NCI-H748 treated with DMSO at 0.1 percent for 48 hours (cell line): ENCODE results near the gene SPDYE5.
"Not testable (repeated sequence)": the region's sequence is repeated elsewhere in the genome, so short reads cannot be mapped to it uniquely, and the experiment has no call there.

Source experiments
- DNase-seq: peaks from one replicate; lab custom pipeline; 2025; lab: John Stamatoyannopoulos, UW

The SPDYE5 gene, protein sequence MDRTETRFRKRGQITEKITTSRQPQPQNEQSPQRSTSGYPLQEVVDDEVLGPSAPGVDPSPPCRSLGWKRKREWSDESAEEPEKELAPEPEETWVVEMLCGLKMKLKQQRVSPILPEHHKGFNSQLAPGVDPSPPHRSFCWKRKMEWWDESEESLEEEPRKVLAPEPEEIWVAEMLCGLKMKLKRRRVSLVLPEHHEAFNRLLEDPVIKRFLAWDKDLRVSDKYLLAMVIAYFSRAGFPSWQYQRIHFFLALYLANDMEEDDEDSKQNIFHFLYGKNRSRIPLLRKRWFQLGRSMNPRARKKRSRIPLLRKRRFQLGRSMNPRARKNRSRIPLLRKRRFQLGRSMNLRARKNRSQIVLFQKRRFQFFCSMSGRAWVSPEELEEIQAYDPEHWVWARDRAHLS

DNA sequence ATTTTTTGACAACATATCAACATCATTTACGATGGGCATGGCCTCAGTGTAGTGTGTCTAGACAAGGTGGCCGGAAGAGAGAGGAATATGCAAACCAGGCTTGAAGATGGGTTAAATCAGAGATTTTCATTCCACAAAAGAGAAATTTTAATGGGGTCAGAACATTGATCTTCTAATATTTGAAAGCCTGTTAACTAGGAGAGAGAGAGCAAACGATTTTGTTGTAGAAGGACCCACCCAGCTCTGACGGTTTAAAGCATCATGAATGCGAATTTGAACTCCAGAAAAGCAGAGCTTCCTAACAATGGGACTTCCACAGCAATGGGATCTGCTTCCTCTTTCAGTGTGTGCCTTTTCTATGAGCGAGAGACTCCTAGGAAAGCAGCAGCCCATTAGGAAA is at the start of gene SPDYE5:
SPDYE5 (plus strand) TSS at position 301 of the 400 bp plus-strand sequence. CDS start 1,728 bp downstream, outside the sequence.
- not testable (repeated sequence) for DNase-seq

DNA sequence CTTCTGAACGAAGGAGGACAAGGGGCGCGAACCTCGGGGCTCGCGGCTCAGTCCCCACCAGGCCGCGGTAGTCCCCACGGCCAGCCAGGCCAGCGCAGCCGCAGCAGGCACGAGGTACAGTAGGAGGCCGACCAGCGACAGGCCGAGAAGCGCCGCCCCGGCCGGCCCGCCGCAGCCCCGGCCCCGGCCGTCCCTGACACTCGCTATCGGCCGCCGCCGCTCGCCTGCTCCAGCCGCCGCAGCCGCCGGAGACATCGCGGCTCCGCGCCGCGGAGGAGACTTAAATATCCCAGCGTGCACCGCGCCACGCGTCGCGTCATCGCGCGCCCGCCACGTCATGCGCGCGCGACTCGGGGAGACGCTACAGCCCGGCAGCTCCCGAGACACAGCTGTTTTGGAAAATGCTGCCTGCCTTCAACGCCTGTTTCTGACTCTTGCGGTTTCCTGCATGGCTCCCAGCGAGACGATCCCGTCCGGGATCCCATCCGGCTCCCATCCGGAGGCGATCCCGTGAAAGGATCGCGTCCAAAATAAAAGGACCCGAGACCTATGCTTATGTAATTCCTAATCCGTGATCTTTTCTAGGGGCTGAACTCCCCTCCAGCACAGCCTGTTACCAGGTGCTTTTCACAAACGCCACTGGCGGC is 49.5 kb upstream of the SPDYE5 start:
- not testable (repeated sequence) for DNase-seq

DNA sequence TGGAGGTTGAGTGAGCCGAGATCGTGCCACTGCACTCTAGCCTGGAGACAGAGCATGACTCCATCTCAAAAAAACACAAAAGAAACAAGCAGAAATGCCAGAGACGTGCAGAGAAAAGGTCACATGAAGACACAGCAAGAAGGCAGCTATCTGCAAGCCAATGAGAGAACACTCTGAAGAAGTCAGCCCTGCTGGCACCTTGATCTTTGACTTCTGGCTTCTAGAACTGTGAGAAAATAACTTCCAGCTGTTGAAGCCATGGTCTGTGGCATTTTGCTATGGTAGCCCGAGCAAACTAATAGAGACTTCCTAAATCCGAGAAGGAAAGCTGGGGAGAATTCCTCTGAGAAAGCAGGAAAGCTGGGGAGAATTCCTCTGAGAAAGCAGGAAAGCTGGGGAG is 42.2 kb upstream of the SPDYE5 start:
- not testable (repeated sequence) for DNase-seq

DNA sequence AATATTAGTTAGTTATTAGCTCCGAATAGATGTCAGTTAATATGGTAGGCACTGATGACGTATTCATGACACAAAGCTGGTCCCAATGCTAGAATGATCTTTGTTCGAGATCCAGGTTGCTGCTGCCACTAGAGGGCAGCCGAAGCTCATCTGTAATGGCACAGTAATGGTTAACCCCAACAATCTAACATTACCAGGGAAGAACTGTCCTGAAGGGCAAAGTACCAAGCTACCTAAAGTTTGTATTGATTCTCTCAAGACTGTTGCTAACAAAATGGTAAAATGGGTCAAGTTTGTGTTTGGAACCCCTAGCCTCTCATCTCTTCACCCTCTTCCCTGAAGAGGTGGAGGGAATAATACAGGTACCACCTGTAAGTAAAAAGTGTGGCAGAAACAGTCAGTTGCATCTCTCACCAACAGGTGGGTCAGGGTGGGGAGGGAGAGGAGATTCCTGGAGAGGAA is 39.6 kb upstream of the SPDYE5 start:
- not testable (repeated sequence) for DNase-seq

DNA sequence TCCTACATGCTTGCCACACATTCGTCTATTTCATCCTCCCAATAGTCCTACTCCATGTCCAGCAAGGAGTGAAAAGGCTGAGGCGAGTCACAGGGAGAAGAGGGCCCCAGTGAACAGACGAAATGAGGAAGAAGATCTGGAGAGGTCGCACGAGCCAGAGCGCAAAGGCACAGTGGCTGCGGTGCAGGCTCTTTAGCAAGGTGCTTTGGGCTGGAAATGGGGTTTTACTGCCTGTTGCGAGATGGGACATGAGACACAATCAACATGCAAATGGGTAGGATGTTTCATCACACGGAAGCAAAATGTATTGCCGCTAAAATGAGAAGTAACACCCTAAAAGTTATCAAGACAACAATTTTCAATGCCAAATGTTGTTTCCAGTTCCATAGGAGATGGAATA is 35.7 kb upstream of the SPDYE5 start:
- DNase-seq, result not testable (repeated sequence)

DNA sequence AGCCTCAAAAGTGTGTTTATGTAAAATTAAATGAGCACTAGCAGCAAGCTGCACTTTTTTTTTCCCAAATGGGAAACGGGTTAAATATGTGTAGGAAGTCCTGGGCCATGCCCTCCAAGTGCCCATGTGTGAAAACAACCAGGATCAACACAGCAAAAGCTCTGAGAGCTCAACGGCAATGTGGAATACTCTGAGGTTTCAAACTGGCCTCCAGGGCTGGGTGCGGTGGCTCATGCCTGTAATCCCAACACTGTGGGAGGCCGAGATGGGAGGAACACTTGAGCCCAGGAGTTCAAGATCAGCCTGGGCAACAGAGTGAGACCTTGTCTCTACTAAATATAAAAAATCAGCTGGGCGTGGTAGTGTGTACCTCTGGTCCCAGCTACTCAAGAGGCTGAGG is 34.1 kb upstream of the SPDYE5 start:
- DNase-seq, result not testable (repeated sequence)

DNA sequence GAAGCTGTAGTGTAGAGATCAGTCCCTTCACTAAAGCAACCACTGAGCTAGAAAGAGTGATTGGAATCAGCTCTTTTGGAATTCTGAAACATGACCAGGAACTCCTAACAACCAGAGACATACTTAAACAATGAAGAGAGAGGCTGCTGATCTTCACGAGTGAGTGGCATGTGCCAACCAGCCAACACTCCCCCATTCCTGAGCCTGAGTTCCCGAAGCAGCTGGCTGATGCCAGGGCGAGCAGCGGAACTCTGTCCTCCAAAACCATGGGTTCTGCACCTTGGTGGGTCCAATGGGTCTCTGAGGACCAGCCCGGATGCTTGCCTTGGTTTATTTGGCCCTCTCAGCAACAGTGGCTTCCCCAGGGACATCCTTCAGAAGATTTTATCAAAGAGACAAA is 31.6 kb upstream of the SPDYE5 start:
- not testable (repeated sequence) for DNase-seq

DNA sequence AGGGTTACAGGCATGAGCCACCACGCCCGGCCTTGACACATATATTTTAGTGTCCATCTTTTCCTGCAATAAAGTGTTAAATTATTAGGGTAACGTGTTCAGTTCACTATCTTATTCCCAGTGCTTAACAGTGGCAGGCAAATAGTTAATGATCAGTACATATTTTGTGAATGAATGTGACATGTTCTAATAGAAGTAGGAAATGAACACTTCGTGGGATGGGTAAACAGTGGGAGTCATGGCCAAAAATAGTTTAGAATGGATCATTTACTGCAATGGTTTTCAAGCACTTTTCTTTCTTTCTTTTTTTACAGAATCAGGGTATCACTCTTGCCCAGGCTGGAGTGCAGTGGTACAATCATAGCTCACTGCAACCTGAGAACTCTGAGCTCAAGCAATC is 22.0 kb upstream of the SPDYE5 start:
- DNase-seq, result not testable (repeated sequence)

DNA sequence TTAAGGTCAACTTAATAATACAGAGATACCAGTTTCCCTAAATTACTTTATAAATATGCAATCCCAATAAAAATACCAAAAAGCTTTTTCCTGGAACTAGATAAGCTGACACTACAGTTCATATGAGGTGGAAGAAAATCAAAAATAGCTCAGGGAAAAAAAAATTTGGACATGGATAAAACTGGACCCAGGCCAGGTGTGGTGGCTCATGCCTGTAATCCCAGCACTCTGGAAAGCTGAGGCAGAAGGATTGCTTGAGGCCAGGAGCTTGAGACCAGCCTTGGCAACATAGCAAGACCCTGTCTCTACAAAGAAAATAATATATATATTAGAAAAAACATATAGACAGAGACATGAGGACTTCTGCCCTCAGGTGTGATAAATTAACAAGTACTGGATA is 14.7 kb upstream of the SPDYE5 start:
- not testable (repeated sequence) for DNase-seq

DNA sequence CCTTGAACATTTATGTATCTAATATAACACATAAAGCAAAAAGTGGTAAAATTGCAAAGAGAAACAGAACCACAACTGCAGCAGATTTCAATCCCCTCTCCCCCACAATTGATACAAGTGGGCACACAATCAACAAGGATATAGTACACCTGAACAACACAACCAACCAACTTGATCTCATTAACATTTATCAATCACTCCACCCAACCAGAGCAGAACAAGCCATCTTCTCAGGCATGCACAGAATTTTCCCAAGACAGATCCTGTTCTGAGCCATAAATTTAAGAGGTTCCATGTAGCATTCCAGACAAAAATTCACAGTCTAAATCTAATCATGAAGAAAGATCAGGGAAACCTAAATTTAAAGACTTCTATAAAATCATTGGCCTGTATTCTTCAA is 11.8 kb upstream of the SPDYE5 start:
- not testable (repeated sequence) for DNase-seq

DNA sequence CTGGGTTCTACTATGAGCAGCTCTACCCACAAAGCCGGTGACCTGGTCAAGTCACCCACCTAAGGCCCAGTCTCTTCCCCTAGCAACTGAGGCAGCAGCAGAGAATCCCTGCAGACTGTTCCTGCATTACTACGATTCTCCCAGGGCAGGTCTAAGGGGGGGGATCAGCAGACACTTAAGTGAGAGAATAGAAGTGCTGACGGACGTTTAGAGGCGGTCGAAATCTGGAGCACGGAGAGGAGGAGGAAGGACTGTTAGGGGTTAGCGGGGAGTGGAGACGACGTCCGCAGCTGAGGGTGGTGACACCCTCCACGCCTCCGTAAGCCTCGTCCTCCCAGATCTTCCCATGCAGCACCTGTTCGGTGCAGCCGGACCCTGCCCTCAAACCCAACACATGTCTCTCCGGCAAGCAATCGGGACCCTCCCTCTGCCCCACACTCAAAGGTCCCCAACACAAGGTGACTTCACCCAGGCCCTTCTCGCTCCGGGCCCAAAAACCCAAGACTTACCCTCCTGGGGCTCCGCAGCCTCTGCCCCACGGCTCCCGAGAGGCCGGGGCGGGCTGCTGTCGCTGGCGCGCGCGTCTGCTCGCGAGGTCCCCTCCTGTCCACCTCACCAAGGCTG is 6.7 kb upstream of the SPDYE5 start:
- not testable (repeated sequence) for DNase-seq

DNA sequence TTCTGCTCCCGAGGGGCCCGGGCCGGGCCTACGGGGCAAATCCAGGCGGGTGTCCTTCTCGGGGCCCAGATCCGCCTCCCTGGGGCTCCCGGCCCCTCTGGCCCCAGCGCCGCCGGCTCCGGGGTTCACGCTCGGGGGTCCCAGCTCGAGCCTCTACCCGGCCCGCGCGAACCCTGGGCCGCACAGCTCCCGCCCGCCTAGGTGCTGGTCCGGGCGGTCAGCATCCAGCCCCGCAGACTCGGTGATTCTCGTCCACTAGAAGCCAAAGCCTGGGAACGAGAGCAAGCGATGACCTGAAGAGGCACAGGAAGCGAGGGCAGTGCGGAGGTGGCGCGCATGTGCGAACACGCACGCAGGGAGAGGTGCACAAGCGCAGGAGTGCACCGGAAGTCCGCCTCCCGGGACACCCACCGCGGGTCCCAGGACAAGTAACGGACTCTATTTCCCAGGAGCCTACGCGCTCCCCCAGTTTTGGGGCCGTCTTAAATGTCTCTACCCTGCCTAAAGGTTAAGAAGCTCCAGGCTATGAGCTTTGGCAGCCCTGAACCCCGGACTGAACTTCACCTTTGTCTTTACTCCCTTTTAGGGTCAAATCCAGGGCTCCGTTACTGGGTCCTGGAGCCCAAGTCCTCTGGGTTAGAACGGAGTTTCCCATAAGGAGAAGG is 6.0 kb upstream of the SPDYE5 start, which contains the start of gene POM121C:
POM121C (minus strand) TSS at position 321 of the 665 bp plus-strand sequence. CDS start 44,803 bp downstream, outside the sequence.
- peak; percentile 55 for DNase-seq

DNA sequence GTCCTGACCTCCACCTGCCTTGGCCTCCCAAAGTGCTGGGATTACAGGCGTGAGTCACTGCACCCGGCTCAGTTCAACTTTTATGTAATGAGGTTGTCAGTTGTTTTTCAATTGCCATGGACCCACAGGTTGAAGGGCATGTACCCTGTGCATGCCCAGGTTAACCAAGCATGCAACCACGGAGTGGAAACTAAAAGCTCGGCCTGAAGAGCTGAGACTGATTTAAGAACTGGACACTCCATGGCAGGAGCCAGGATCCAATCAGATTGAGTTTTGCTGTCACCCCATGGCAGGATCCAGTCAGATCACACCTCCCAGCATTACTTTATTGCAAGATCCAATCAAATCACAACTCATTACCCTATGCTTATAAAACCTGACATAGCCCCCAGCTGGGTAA is 16.9 kb downstream of the SPDYE5 start:
- DNase-seq, result not testable (repeated sequence)

DNA sequence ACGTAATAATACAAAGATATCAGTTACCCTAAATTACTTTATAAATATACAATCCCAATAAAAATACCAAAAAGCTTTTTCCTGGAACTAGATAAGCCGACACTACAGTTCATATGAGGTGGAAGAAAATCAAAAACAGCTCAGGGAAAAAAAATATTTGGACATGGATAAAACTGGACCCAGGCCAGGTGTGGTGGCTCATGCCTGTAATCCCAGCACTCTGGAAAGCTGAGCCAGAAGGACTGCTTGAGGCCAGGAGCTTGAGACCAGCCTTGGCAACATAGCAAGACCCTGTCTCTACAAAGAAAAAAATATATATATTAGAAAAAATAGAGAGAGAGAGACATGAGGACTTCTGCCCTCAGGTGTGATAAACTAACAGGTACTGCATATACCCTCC is 26.7 kb downstream of the SPDYE5 start:
- DNase-seq, result not testable (repeated sequence)

DNA sequence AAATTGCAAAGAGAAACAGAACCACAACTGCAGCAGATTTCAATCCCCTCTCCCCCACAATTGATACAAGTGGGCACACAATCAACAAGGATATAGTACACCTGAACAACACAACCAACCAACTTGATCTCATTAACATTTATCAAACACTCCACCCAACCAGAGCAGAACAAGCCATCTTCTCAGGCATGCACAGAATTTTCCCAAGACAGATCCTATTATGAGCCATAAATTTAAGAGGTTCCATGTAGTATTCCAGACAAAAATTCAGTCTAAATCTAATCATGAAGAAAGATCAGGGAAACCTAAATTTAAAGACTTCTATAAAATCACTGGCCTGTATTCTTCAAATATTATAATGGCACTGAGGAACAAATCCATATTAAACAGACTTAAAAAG is 29.6 kb downstream of the SPDYE5 start:
- DNase-seq, result not testable (repeated sequence)

DNA sequence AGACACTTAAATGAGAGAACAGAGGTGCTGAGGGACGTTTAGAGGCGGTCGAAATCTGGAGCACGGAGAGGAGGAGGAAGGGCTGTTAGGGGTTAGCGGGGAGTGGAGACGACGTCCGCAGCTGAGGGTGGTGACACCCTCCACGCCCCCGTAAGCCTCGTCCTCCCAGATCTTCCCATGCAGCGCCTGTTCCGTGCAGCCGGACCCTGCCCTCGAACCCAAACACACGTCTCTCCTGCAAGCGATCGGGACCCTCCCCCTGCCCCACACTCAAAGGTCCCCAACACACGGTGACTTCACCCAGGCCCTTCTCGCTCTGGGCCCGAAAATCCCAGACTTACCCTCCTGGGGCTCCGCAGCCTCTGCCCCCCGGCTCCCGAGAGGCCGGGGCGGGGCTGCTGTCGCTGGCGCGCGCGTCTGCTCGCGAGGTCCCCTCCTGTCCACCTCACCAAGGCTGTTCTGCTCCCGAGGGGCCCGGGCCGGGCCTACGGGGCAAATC is 35.2 kb downstream of the SPDYE5 start:
- not testable (repeated sequence) for DNase-seq

DNA sequence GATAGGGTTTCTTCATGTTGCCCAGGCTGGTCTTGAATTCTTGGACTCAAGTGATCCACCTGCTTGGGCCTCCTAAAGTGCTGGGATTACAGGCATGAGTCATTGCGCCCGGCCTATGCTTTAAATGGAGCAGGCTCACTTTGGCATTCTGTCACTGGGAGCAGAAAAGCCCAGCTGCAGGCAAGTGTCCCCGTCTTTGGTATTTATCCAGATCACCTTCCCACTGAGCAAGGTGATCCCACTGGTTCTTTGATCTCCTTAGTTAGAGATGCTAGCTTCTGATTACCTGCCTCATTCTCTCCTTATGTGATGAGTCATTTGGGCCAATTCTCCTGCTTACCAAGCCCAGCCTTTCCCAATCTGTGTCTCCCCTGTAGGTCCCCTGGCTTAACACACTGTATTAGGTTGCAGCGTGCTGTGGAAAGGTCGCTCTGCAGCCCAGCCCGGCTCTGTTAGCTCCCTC is 39.3 kb downstream of the SPDYE5 start:
- no peak for DNase-seq

DNA sequence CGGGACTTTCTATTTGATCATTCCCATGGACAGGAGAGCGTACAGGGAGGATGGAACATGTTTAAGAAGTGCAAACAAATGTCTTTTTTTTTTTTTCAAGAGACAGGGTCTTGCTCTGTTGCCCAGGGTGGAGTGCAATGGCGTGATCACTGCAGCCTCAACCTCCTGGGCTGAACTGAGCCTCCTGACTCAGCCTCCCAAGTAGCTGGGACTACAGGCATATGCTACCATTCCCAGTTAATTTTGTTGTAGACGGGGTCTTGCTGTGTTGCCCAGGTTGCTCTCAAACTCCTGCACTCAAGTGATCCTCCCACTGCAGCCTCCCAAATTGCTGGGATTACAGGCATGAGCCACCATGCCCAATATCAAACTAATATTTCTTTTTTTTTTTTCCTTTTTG is 40.5 kb downstream of the SPDYE5 start:
- no peak for DNase-seq

DNA sequence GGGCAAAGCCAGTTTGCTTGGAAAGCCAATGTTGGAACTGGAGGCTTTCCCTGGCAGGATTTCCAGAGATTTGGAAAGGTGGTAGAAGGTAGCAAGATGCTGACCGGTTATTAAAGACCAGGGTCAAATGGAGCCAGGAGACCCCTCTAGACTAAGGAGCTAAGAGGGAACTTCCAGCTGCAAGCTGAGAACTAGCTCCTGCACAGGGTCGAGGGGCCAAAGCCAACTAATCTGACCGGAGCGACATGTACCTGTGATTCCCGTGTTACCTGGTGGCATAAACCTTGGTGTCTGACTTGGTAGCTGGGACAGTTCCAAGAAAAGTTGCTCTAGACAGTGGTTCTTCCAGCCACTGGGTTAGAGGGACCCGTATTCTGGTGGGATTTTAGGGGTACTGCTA is 41.8 kb downstream of the SPDYE5 start:
- DNase-seq, result no peak

DNA sequence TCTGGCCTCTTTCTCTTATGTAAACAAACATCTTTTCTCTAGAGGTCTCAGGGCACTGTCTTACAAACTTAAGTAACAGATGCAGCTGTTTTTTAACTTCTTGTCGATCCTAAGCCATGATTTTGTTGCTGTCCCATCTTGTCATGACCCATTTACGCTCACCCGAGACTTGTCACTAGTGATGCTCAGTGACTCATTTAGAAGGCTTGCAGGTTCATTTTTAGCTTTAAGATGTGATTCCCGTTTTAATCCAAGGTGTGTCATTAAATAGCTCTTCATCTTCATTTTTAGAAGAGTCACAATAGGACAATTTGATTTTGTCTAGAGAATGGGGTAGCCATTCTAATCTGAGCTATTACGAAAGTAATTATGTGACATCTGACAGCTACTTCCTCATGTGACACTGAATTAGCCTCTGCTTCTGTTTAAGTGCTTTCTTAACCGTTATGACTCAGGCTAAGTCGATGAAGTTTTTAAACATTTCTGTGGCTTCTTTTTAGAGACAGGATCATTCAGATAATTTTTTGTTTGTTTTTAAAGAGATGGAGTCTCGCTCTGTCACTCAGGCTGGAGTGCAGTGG is 42.7 kb downstream of the SPDYE5 start:
- DNase-seq, result no peak

DNA sequence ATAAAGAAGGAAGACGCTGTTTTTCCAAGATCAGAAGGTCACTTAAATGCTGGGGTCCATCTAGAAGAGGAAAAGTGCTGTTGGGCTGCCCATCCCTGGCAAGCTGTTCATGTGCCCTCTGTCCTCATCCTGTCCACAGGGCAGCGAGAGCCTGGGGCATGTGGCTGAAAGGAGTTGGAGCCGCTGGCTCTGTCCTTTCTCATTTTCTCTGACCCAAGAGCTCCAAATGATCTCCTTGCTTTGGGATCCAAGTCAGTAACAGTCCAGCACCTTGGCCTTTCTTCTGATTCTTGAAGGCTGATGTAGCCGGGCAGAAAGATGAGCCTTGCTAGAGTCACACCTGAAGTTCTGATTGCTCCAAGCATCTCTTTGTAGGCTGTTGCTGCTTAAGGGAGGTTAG is 44.4 kb downstream of the SPDYE5 start:
- no peak for DNase-seq
